Stimulated activated effector memory CD8-positive, alpha-beta T cell treated with anti-CD3 and anti-CD28 coated beads, Interleukin-12 subunit alpha, Interleukin-12 subunit beta, amount 100 ng/mL, for 72 hours (primary cell): ENCODE measurements around the gene SNRK.
A peak's percentile ranks its signal among the peaks of the same experiment; 100 is the strongest.

ENCODE experiments used
- ATAC-seq: fragments of 150-1000 bp; cut with Tn5 transposase; 2 replicates; pipeline ENCODE4 v1.10.0; 2021
- DNase-seq, 2 donors: peaks; one replicate each; pipeline ENCODE4 v3.0.0; 2021 to 2022; ENCODE audit warnings: low spot score in 2 of 2
- H3K27ac Mint-ChIP-seq: one replicate; pipeline ENCODE4 v1.8.0; 2022; ENCODE audit warnings: mild to moderate bottlenecking, mixed read lengths
- H3K36me3 Mint-ChIP-seq: one replicate; pipeline ENCODE4 v1.8.0; 2022; ENCODE audit warnings: mild to moderate bottlenecking, mixed read lengths
- H3K4me1 Mint-ChIP-seq: one replicate; pipeline ENCODE4 v1.8.0; 2022; ENCODE audit warnings: mixed read lengths
- H3K4me3 Mint-ChIP-seq: one replicate; pipeline ENCODE4 v1.8.0; 2022; ENCODE audit warnings: mild to moderate bottlenecking, mixed read lengths
- H3K9me3 Mint-ChIP-seq: one replicate; pipeline ENCODE4 v1.8.0; 2022; ENCODE audit warnings: mixed read lengths

The SNRK gene

DNA sequence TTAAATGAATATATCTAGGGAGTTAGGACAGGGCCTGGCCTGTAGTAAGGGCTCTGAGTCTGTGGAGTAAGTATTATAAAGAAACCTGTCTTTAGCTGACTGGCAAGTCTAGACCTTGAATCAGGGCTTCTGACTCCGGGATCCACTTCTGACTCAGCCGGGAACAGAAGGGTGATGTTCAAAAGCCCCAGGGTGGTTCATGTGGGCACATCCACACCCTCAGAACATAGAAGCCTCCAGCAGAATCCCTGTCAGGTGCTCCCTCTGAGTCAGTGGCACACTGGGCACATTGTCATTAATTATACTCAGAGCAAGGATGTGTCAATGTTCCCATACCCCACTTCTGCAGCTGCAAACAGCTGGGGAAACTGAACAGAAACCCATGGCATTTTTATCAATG lies 26.7 kb upstream of the SNRK start:
- Mint-ChIP-seq H3K27ac (no peak overlapping the region), H3K9me3 (no peaks in the 10 kb centered on the region), H3K4me1 (peaks cover 38% of the 10 kb centered on the region), H3K4me3 (no peak overlapping the region), H3K36me3 (no peaks in the 10 kb centered on the region)
- DNase-seq (no peak), ATAC-seq (peak; percentile 48)

DNA sequence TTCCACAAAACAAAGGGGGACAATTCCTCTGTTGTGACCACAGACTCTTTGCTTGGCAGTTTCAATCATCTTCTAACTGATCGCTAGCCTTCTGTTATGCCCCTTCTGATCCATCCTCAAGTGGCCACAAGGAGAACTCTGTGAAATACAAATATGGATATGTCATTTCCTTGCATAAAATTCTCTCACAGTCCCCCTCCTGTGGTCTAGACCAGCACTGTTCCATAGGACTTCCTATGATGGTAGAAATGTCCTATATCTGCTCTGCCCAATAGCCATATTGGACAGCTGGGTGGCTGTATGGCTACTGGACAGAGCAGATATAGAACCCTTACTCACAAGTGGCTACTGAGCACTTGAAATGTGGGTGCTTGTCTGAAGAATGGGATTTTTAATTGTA lies 25.9 kb upstream of the SNRK start:
- Mint-ChIP-seq H3K9me3 (no peaks in the 10 kb centered on the region), H3K36me3 (no peaks in the 10 kb centered on the region), H3K4me3 (no peak overlapping the region), H3K4me1 (peaks cover 38% of the 10 kb centered on the region), H3K27ac (no peak overlapping the region)
- DNase-seq, result no peak
- no peak for ATAC-seq

DNA sequence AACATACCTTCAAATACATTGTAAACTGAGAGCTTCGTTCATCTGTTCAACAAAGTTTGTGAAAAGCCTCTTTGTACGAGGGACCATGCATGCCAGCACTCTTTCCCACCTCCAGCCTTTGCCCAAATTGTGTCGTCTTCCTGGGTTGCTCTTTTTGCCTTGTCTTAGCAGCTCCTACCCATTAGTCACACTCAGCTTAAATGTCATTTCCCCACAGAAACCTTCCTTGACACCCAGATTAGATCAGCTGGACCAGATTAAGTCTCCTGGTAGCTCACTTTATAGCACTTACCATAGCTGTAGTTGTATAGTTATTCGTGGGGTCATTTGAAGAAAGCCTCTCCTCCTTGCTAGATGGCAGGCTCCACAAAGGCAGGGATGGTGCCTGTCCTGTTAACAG lies 24.1 kb upstream of the SNRK start:
- Mint-ChIP-seq H3K4me3 (no peak overlapping the region), H3K9me3 (no peaks in the 10 kb centered on the region), H3K36me3 (no peaks in the 10 kb centered on the region), H3K27ac (no peak overlapping the region), H3K4me1 (peaks cover 20% of the 10 kb centered on the region)
- ATAC-seq (peak; percentile 71), DNase-seq (no peak)

DNA sequence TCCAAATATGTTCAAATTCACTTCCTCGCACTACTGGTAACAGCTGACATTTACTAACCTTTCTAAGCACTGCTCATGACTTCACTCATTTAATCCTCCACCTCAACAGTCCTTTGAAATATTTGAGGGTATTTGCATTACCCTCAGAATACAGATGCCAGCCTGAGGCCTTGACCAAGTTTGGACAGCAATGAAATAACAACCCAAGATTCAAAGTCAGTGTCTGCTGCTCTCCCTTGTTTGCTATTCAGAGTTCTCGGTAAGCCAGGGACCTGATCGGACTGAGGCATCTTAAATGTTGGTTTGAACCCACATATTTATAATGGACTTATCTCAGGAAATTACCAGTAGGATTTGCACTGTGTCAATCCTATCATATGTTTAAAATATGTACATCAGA lies 19.9 kb upstream of the SNRK start:
- Mint-ChIP-seq H3K27ac (no peak overlapping the region), H3K4me1 (peaks cover 7% of the 10 kb centered on the region), H3K36me3 (no peaks in the 10 kb centered on the region), H3K4me3 (no peak overlapping the region), H3K9me3 (no peaks in the 10 kb centered on the region)
- DNase-seq (no peak), ATAC-seq (no peak)

DNA sequence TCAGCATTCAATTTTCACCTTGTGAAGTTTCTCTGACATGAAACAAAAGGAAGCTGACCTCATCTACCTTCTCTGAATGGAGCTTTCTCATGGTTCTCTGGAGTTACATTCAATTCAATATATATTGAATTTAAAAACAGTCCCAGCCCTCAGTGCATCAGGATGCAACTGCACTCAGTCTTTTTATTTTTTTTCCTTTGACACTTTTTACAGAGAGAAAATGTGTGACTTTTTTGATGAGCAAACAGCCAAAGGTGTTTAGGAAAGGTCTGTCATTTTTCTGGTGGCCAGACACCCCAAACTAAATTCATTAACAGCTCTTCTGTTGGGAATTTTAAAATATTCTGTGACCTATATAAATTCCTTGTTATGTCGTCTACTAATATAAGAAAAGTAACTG lies 19.3 kb upstream of the SNRK start:
- H3K27ac Mint-ChIP-seq, result no peak overlapping the region
- no peaks in the 10 kb centered on the region for H3K36me3 Mint-ChIP-seq
- H3K4me1 Mint-ChIP-seq, result peaks cover 5% of the 10 kb centered on the region
- DNase-seq (no peak), ATAC-seq (no peak)
- no peak overlapping the region for H3K4me3 Mint-ChIP-seq
- no peaks in the 10 kb centered on the region for H3K9me3 Mint-ChIP-seq

DNA sequence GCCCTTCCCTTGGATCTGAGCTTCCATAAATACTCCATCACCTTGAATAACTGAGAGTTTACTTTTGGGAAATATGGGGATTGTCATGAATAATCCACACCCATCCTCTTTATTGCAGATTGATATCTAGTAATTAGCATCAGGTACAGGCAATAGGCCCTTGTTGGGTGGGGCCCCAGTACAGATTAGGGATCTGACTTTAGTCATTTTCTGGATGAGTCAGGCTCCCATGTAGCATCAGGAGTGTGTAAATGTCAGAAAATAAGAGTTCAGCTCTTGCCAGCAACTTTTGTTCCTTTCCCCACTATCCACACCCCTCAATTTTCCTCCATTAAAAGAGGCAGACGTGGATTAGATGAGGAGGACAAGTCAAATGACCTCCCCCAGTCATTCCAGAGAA lies 17.7 kb upstream of the SNRK start:
- no peaks in the 10 kb centered on the region for H3K36me3 Mint-ChIP-seq
- H3K27ac Mint-ChIP-seq, result no peak overlapping the region
- DNase-seq (no peak), ATAC-seq (peak; percentile 60)
- H3K9me3 Mint-ChIP-seq, result no peaks in the 10 kb centered on the region
- H3K4me1 Mint-ChIP-seq, result no peaks in the 10 kb centered on the region
- no peak overlapping the region for H3K4me3 Mint-ChIP-seq

DNA sequence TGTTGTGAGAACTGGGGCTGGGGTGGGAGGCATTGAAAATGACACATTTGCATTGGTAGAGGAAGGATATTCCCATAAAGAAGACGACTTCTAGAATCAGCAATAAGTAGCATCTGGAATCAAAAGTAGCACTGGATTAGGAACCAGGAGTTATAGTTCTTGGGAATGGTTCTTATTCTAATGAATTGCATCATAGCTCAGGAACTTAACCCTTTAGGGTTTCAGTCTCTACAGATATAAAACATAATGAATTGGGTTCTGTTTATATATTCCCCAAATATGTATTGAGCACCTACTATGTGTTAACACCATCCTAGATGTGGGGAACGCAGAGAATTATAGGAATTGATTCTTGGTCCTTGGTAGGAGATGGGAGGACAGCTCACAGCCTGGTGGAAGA lies 16.3 kb upstream of the SNRK start:
- Mint-ChIP-seq H3K36me3 (no peaks in the 10 kb centered on the region), H3K4me3 (no peak overlapping the region), H3K27ac (no peak overlapping the region), H3K4me1 (no peaks in the 10 kb centered on the region), H3K9me3 (no peaks in the 10 kb centered on the region)
- DNase-seq, result no peak
- no peak for ATAC-seq

DNA sequence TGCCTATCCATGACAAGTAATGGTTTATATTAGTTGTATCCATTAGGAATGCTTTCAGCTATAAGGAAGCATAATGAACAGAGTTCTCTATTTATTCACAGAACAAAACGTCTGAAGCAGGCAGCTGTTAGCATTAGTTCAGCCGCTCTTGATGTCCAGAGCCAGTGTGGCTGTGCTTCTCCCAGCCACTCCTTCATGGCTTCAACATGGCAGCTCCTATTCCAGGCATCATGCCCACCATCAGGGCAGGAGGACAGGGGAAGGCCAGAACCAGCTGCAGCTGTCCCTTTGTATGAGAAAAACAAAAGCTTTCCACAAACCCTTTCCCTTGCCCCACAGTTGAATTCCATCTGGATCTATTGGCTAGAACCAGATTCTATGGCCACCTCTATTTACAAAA lies 12.9 kb upstream of the SNRK start:
- no peak for DNase-seq
- Mint-ChIP-seq H3K36me3 (no peaks in the 10 kb centered on the region), H3K27ac (no peak overlapping the region), H3K9me3 (no peaks in the 10 kb centered on the region), H3K4me1 (peaks cover 5% of the 10 kb centered on the region), H3K4me3 (no peak overlapping the region)
- ATAC-seq, result no peak

DNA sequence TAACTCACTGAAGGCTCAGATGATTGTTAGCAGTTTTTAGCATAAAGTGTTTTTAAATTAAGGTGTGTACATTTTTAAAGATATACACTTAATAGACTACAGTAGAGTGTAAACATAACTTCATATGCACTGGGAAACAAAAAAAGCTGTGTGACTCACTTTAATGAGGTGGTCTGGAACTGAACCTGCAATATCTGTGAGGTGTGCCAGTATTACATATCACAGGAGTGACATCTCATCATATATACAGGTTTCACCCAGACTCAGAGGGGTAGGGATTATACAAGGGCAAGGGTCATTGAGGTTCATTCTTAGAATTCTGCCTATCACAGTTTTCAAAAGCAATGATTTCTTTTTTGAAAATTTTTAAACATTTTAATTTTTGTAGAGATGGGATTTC lies 7.3 kb upstream of the SNRK start:
- no peak overlapping the region for H3K27ac Mint-ChIP-seq

DNA sequence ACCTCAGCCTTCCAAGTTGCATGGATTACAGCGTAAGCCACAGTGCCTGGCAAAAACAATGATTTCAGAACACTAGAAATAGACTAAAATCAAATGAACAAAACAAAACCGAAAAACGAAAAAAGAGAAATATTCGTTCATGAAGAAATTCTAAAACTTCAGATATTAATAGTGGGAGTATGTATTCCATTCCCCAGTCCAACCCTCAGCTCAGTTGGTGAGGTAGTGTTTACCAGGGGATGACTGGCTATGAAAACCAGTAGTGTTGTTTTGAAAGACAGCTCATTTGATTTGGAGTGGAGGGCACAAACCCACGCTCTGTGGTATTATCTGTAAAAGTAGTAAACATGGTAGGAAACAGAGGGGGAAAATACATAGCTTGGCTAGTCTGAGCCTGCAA lies 6.8 kb upstream of the SNRK start:
- no peaks in the 10 kb centered on the region for H3K36me3 Mint-ChIP-seq
- H3K4me3 Mint-ChIP-seq, result no peak overlapping the region
- H3K27ac Mint-ChIP-seq, result peak overlapping the region; percentile 13
- no peaks in the 10 kb centered on the region for H3K9me3 Mint-ChIP-seq
- peaks cover 11% of the 10 kb centered on the region for H3K4me1 Mint-ChIP-seq
- ATAC-seq (peak; percentile 79), DNase-seq (no peak)

More for the DNA sequence above, 7.3 kb upstream of the SNRK start:
- ATAC-seq (peak; percentile 76), DNase-seq (no peak)
- Mint-ChIP-seq H3K4me1 (peaks cover 11% of the 10 kb centered on the region), H3K36me3 (no peaks in the 10 kb centered on the region), H3K4me3 (no peak overlapping the region), H3K9me3 (no peaks in the 10 kb centered on the region)

DNA sequence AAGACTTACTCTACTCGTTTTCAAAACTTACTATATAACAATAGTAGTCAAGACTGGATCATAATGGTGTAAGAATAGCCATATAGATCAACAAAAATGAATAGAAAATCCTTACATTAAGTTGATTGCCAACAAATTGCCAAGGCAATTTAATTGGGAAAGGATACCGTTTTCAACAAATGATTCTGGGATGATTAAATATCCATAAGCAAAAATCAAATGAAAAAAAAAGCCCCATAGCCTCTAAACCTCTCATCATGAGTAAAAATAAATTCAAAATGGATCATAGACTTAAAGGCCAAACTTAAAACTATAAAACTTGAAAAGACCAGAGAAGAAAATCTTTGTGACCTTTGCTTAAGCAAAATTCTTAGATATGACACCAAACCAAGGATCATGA lies 5.3 kb upstream of the SNRK start:
- no peak overlapping the region for H3K27ac Mint-ChIP-seq
- no peak for ATAC-seq

DNA sequence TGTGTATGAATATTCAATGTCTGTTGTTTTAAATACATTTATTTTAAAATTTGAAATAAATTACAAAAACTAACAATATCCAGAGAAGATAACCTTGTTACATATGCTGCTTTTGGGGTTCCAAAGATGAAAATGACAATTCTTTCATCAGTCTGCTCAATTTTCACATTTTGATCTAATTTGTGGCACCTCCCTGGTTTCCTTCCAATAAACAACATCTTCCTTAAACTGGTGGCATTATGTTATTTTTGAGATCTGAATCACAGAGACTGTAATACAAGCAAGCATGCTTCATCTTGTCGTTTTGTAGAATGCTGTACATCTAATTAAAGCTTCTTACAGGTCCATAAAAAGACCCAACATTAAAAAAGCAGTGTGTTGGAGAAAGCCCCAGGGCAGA lies 2.2 kb upstream of the SNRK start:
- ATAC-seq (no peak), DNase-seq (no peak)
- H3K27ac Mint-ChIP-seq, result no peak overlapping the region
- peaks cover 20% of the 10 kb centered on the region for H3K4me1 Mint-ChIP-seq
- H3K36me3 Mint-ChIP-seq, result peaks cover 13% of the 10 kb centered on the region
- H3K4me3 Mint-ChIP-seq, result no peak overlapping the region
- H3K9me3 Mint-ChIP-seq, result no peaks in the 10 kb centered on the region

More for the DNA sequence above, 5.3 kb upstream of the SNRK start:
- Mint-ChIP-seq H3K4me1 (peaks cover 16% of the 10 kb centered on the region), H3K36me3 (peaks cover 3% of the 10 kb centered on the region), H3K4me3 (no peak overlapping the region), H3K9me3 (no peaks in the 10 kb centered on the region)
- no peak for DNase-seq

DNA sequence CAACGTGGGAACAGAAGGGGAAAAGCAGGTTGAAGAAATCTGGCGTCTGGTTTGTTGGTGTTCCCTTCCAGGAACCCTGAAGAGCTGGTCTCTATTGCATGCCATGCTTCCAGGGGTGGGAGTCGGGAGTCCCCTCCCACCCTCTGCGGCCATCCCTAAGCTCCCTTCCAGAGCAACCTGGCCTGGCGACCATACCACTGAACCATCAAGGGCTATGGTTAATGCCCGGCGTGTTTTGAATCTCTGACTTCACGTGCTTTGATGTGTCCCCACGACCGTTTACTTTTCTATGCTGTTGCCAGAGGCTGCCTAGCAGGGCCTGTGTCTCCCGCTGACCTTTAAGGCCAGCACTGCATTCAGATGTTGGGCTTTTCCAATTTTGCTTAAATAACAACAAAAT lies 696 bp upstream of the SNRK start:
- Mint-ChIP-seq H3K4me3 (peak overlapping the region; percentile 77), H3K9me3 (no peaks in the 10 kb centered on the region), H3K27ac (peak overlapping the region; percentile 82), H3K4me1 (peaks cover 28% of the 10 kb centered on the region), H3K36me3 (peaks cover 13% of the 10 kb centered on the region)
- ATAC-seq (no peak), DNase-seq (no peak)

DNA sequence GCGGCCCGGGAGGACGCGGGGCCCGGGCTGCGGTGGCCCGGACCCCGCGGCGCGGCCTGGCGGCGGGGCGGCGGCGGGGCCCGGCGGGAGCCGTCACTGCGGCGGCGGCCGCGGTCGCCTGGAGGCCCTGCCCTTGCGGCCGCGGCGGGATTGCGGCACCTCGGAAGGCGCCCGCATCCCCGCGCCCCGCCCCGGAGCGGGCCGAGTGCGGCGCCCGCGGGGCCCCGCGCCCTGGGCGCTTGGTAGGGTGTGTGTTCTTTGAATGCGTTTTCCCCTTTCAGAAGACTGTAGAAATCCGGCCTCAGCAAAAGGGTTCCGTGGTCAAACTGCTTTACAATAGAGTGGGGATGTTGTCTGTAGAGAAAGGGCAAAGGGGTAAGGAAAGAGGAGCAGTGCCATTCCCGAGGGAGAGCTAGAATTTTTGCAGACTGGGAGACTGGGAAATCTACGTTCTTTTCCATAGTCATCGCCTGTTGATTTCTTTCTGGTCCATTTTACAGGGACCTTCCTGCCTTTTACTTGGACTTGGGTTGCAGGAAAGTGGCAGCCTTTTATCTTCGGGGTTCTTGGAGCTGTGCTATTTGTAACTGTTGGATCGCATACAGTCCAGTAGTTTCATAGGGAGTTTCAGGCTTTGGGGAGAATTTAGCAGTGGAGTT lies 630 bp downstream of the SNRK start:
- peak overlapping the region; percentile 77 for H3K4me3 Mint-ChIP-seq
- H3K4me1 Mint-ChIP-seq, result peaks cover 40% of the 10 kb centered on the region
- H3K27ac Mint-ChIP-seq, result peak overlapping the region; percentile 94
- H3K36me3 Mint-ChIP-seq, result peaks cover 13% of the 10 kb centered on the region
- DNase-seq (peak in 1 of 2 donors; percentile 65), ATAC-seq (peak; percentile 49)
- no peaks in the 10 kb centered on the region for H3K9me3 Mint-ChIP-seq

DNA sequence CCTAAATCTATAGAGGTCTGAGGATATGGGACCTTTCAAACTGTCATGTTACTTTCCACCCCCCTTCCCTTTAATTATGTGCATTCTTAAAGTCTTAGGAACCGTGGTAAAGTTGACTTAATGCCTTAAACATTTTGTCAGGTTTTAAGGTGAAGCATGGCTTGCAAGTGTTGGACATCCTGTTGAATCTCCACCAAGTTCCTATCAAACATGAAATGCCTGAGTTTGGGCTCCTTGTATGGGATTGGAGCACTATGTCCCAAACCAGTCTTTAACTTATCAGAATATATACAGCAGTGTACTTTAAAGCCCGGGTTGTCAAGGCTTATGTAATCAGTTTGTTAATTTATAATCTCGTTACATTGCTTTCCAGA lies 1.1 kb downstream of the SNRK start:
- ATAC-seq, result no peak
- Mint-ChIP-seq H3K36me3 (peaks cover 15% of the 10 kb centered on the region), H3K9me3 (no peaks in the 10 kb centered on the region), H3K27ac (peak overlapping the region; percentile 94), H3K4me1 (peaks cover 43% of the 10 kb centered on the region), H3K4me3 (peak overlapping the region; percentile 77)
- no peak for DNase-seq

DNA sequence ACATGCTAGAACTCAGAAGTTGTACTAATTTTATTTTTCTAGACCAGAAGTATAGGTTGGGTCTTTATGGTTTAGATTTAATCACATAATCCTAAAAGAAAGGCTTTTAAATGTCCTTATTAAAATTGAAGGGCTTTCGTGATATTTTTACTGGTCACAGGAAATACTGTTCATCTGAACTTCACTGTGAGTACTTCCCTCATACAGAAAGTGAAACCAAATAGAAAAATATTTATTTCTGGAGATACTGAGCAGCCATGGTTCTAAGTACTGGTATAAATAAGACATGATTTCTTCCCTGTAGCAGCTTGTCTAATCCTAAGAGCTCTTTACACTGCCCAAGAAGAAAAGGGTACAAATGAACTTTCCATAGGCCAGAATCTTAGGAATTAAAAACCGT lies 2.0 kb downstream of the SNRK start:
- H3K9me3 Mint-ChIP-seq, result no peaks in the 10 kb centered on the region
- peaks cover 52% of the 10 kb centered on the region for H3K4me1 Mint-ChIP-seq
- ATAC-seq (peak; percentile 29), DNase-seq (no peak)
- peak overlapping the region; percentile 77 for H3K4me3 Mint-ChIP-seq
- H3K27ac Mint-ChIP-seq, result peak overlapping the region; percentile 94
- H3K36me3 Mint-ChIP-seq, result peaks cover 20% of the 10 kb centered on the region

DNA sequence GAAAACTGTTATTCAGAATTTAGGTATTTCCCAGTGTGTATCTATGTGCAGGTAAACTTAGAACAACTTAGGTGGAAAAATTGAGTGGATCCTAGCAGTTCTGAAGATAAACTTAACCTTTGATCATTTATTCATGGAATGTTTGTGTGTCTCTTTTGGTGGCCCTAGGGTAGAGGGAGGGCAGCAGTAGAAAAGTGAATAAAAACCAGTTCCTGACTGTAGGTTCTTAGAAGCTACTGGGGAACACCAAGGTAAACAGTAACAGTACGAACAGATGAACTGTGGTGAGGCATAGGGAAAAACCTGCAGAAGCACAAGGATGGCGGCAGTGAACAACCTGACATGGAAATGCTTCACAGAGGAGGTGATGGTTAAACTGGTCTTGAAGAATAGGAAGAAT lies 2.5 kb downstream of the SNRK start:
- peaks cover 52% of the 10 kb centered on the region for H3K4me1 Mint-ChIP-seq
- no peak for DNase-seq
- peak overlapping the region; percentile 77 for H3K4me3 Mint-ChIP-seq
- ATAC-seq, result no peak
- peak overlapping the region; percentile 94 for H3K27ac Mint-ChIP-seq
- H3K36me3 Mint-ChIP-seq, result peaks cover 20% of the 10 kb centered on the region
- H3K9me3 Mint-ChIP-seq, result no peaks in the 10 kb centered on the region
